ENCODE results near the gene CAMKMT.

- TF ChIP-seq CTCF (conservative IDR thresholded peaks at IDR 0.05; ENCODE audit: low read depth, low read length) (no peak), EZH2phosphoT487 (IDR thresholded peaks at IDR 0.05; ENCODE audit: borderline replicate concordance, low read length) (no peak)
Observed at GRCh38 chr2:44642123-44642857, 280.5 kb downstream of the CAMKMT start.

Measured in PC-3 (cell line).